ENCODE measurements around the gene CNOT11. TPM values are rescaled to one million over a fixed set of nuclear protein-coding genes. Genes with fewer than 3 reads are reported as not detected.

The CNOT11 gene
- total and polyA plus RNA-seq, 2 of the 13 experiments (the other 11 are each of a cell fraction or from before 2014, with no cell fraction given): 114 to 209 TPM

- 0 out of 2 replicates have a peak, but pooled peaks have one; percentile 8 for TF ChIP-seq FOXP4 (CRISPR knock-in tag; IDR thresholded peaks at IDR 0.05)
These were observed 46.9 kb upstream of the CNOT11 start (continued) for GRCh38 chr2:101205521-101206479.

GRCh38 chr2:101208830-101209229 is 43.9 kb upstream of the CNOT11 start:
- no peak overlapping the region for H3K4me2 ChIP-seq (ENCODE audit: low read depth, low read length)
- no peak overlapping the region for H3K27ac ChIP-seq (ENCODE audit: extremely low read length, insufficient read depth, low read length)
- H3K36me3 ChIP-seq (replicated peaks in 1 of 2; ENCODE audit: control insufficient read depth in 1 of 2, insufficient read depth in 2 of 2, low read length in 2 of 2): no peaks in the 10 kb centered on the region
- no TSS peak for BruUV-seq (replicated peaks)
- CTCF ChIA-PET (ENCODE audit: low intra/inter-chr PET ratio, low total read pairs): no interaction called here
- peaks cover 17% of the 10 kb centered on the region for H3K9me3 ChIP-seq (ENCODE audit: low read length)
- in situ Hi-C loops (cut with HindIII; ENCODE audit: extremely low pct_ligation_motif_present, low pct_unique_long_range_greater_than_20kb): no loop called here
- intact Hi-C loops (cut with micrococcal nuclease; ENCODE audit: unreplicated experiment): loop anchor here (5.0 kb wide), 1 partner anchor 197 kb away; no protein-coding TSS in a partner anchor
- H3K4me1 ChIP-seq (ENCODE audit: insufficient read depth, low read length): peaks cover 38% of the 10 kb centered on the region
- FAIRE-seq (no peak), ATAC-seq (no peak), DNase-seq (ENCODE audit: low spot score) (no peak)
- POLR2A ChIA-PET: no interaction called here
- H4K20me1 ChIP-seq (ENCODE audit: insufficient read depth, low read length): no peaks in the 10 kb centered on the region
- no peak overlapping the region for H3K9ac ChIP-seq (ENCODE audit: insufficient read depth, low read depth, low read length)
- no peaks in the 10 kb centered on the region for H3K27me3 ChIP-seq (ENCODE audit: control insufficient read depth in 1 of 2, insufficient read depth in 2 of 2, low read length in 2 of 2)
- 75% methylated on average over 4 of the region's 4 CpGs for WGBS (ENCODE audit: low lambda C conversion rate)
- H3K4me3 ChIP-seq (replicated peaks in 1 of 3; ENCODE audit: insufficient read depth in 1 of 3, low read depth in 2 of 3, low read length in 3 of 3): no peak overlapping the region
- H2AFZ ChIP-seq (ENCODE audit: low read length): no peak overlapping the region
- H3K79me2 ChIP-seq (ENCODE audit: insufficient read depth, low read length): no peaks in the 10 kb centered on the region
- TF ChIP-seq ZNF318 (CRISPR knock-in tag; IDR thresholded peaks at IDR 0.05): no peak
- no peak for TF ChIP-seq SP5 (CRISPR knock-in tag; IDR thresholded peaks at IDR 0.05; ENCODE audit: borderline replicate concordance, low read depth)
- no peak for TF ChIP-seq MED1 (CRISPR knock-in tag; IDR thresholded peaks at IDR 0.05)
- no peak for TF ChIP-seq ZNF446 (CRISPR knock-in tag; IDR thresholded peaks at IDR 0.05)
- no peak for TF ChIP-seq ZNF354B (CRISPR knock-in tag; IDR thresholded peaks at IDR 0.05)
- no peak for TF ChIP-seq SIX4 (CRISPR knock-in tag; IDR thresholded peaks at IDR 0.05)
- TF ChIP-seq ZMYM4 (CRISPR knock-in tag; IDR thresholded peaks at IDR 0.05): no peak
- no peak for TF ChIP-seq BCL3 (CRISPR knock-in tag; IDR thresholded peaks at IDR 0.05)
- TF ChIP-seq KLF12 (CRISPR knock-in tag; IDR thresholded peaks at IDR 0.05; ENCODE audit: borderline replicate concordance): no peak

Measured in HepG2 (cell line).